PC-9 (cell line): ENCODE results near the gene RPTOR.
"Not testable (repeated sequence)": the region's sequence is repeated elsewhere in the genome, so short reads cannot be mapped to it uniquely, and the experiment has no call there.

Experiments
- CTCF ChIP-seq: fragments of 200-600 bp; sonication (generic); conservative IDR thresholded peaks from 2 replicates; pipeline ENCODE4 v1.6.1; 2017; ENCODE audit warnings: mixed run types, antibody characterized with exemption, mild to moderate bottlenecking, moderate library complexity
- EZH2 ChIP-seq: fragments of 200-600 bp; sonication (generic); IDR thresholded peaks from 2 replicates; pipeline ENCODE4 v1.8.0; 2017; ENCODE audit warnings: antibody characterized with exemption, low read depth

GRCh38 chr17:80628881-80629280 lies 84.2 kb downstream of the RPTOR start:
- TF ChIP-seq EZH2, CTCF: not testable (repeated sequence)
